GM12878 (cell line): Measurements from ENCODE around the gene ASXL2. TPM values are rescaled to one million over a fixed set of nuclear protein-coding genes. Genes with fewer than 3 reads are reported as not detected.

Source experiments
- ATAC-seq: fragments of 200-7000 bp; cut with Tn5 transposase; 3 replicates; pipeline ENCODE4 v1.9.1; 2020; ENCODE audit warnings: mild to moderate bottlenecking, moderate library complexity
- BruUV-seq: library from RNA; stranded (reverse); fragments of 400-500 nt; replicated peaks from 2 replicates; lab custom pipeline; 2021; lab: Mats Ljungman, UMichigan
- CTCF ChIA-PET: fragments of 300-600 bp; sonication (Branson Sonifier 250); formaldehyde crosslinking; extraction: SDS; loops from one replicate; lab custom pipeline; 2021; ENCODE audit warnings: inconsistent platforms; lab: Yijun Ruan, JAX
- POLR2A ChIA-PET: fragments of 350-600 bp; formaldehyde crosslinking; extraction: SDS; loops from one replicate; lab custom pipeline; 2021; ENCODE audit warnings: inconsistent platforms; lab: Charles Lee
- RAD21 ChIA-PET: fragments of 300-600 bp; sonication (Branson Sonifier 250); formaldehyde crosslinking; loops from one replicate; lab custom pipeline; 2023; ENCODE audit warnings: antibody characterized with exemption; ENCODE audit not compliant: unreplicated experiment; lab: Charles Lee
- SMC1A ChIA-PET: fragments of 300-600 bp; sonication (Branson Sonifier 250); formaldehyde crosslinking; loops from one replicate; lab custom pipeline; 2023; ENCODE audit not compliant: unreplicated experiment, uncharacterized antibody; lab: Charles Lee
- DNase-seq: peaks from one replicate; pipeline ENCODE4 v3.0.0-alpha.2; 2011; ENCODE audit warnings: low read depth, low spot score
- FAIRE-seq: peaks from 3 replicates; lab custom pipeline; 2011; peaks lifted over from hg19 to GRCh38; lab: Jason Lieb, UNC
- H2AFZ ChIP-seq: 2 replicates; pipeline ENCODE4 v1.6.0; 2011; ENCODE audit warnings: low read depth, low read length, control low read depth; ENCODE audit not compliant: control insufficient read depth
- H3K27ac ChIP-seq: 2 replicates; pipeline ENCODE4 v1.5.1; 2011; ENCODE audit warnings: control low read depth; ENCODE audit not compliant: control insufficient read depth, insufficient read depth
- H3K27me3 ChIP-seq, 2 experiments: replicated peaks in 1 of 2; 2 replicates each; pipeline versions ENCODE4 v1.6.0 to v1.6.1; 2011; ENCODE audit warnings: low read length in 1 of 2; ENCODE audit not compliant: control insufficient read depth in 2 of 2, insufficient read depth in 2 of 2
- H3K36me3 ChIP-seq, 2 experiments: 2 replicates each; pipeline ENCODE4 v1.5.1; 2011; ENCODE audit warnings: low read length in 1 of 2; ENCODE audit not compliant: control insufficient read depth in 2 of 2, insufficient read depth in 2 of 2
- H3K4me1 ChIP-seq: 2 replicates; pipeline ENCODE4 v1.6.1; 2011; ENCODE audit warnings: mild to moderate bottlenecking, low read length, moderate library complexity, mixed read lengths; ENCODE audit not compliant: control insufficient read depth, insufficient read depth
- H3K4me2 ChIP-seq: 2 replicates; pipeline ENCODE4 v1.6.0; 2011; ENCODE audit warnings: control low read depth; ENCODE audit not compliant: control insufficient read depth, insufficient read depth
- H3K4me3 ChIP-seq: fragments of 200-600 bp; sonication (generic); 2 replicates; pipeline ENCODE4 v1.5.1; 2016
- H3K79me2 ChIP-seq: 2 replicates; pipeline ENCODE4 v1.6.0; 2011; ENCODE audit warnings: low read length; ENCODE audit not compliant: control insufficient read depth, insufficient read depth
- H3K9ac ChIP-seq: 2 replicates; pipeline ENCODE4 v1.8.0; 2011; ENCODE audit warnings: low read length, control low read depth, mixed read lengths; ENCODE audit not compliant: control insufficient read depth, insufficient read depth
- H3K9me3 ChIP-seq: replicated peaks from 3 replicates; pipeline ENCODE4 v1.5.1; 2011; ENCODE audit warnings: mild to moderate bottlenecking, low read length; ENCODE audit not compliant: control insufficient read depth, insufficient read depth
- H4K20me1 ChIP-seq: 2 replicates; pipeline ENCODE4 v1.6.0; 2011; ENCODE audit not compliant: control insufficient read depth, insufficient read depth
- BRCA1 ChIP-seq: IDR thresholded peaks from 2 replicates; pipeline ENCODE4 v1.6.1; 2011; ENCODE audit warnings: low read depth, low read length, improper control_type of control experiment
- CEBPB ChIP-seq, 2 experiments: fragments of 150-350 bp in 1 of 2; IDR thresholded peaks; 2 replicates each; pipeline ENCODE4 v1.6.1; 2012 to 2014; ENCODE audit warnings: low read depth in 2 of 2, low read length in 2 of 2, borderline replicate concordance in 1 of 2, inconsistent platforms in 1 of 2
- EGR1 ChIP-seq, 2 experiments: IDR thresholded peaks; 1 replicate in 1 of 2; 2 replicates in 1 of 2; pipeline ENCODE4 v1.6.1; 2011 to 2012; ENCODE audit warnings: low read depth in 2 of 2, low read length in 2 of 2, borderline replicate concordance in 1 of 2, mild to moderate bottlenecking in 1 of 2, moderate library complexity in 1 of 2
- EP300 ChIP-seq, 2 experiments: fragments of 150-350 bp in 1 of 2; IDR thresholded peaks; 2 replicates each; pipeline ENCODE4 v1.6.1; 2011 to 2012; ENCODE audit warnings: low read depth in 2 of 2, low read length in 2 of 2, borderline replicate concordance in 1 of 2, improper control_type of control experiment in 1 of 2, inconsistent platforms in 1 of 2; ENCODE audit not compliant: control insufficient read depth in 1 of 2
- FOXK2 ChIP-seq: fragments of 450-650 bp; IDR thresholded peaks from 2 replicates; pipeline ENCODE4 v1.6.1; 2017; ENCODE audit warnings: mild to moderate bottlenecking, moderate library complexity
- FOXM1 ChIP-seq: IDR thresholded peaks from 2 replicates; pipeline ENCODE4 v1.6.1; 2012; ENCODE audit warnings: low read depth, mild to moderate bottlenecking, inconsistent platforms, low read length, moderate library complexity
- HDAC2 ChIP-seq: fragments of 200-600 bp; sonication (generic); IDR thresholded peaks from 2 replicates; pipeline ENCODE4 v1.6.1; 2017
- LARP7 ChIP-seq: fragments of 450-650 bp; IDR thresholded peaks from 2 replicates; pipeline ENCODE4 v1.6.1; 2017; ENCODE audit warnings: mild to moderate bottlenecking
- POLR2AphosphoS2 ChIP-seq: IDR thresholded peaks from 2 replicates; pipeline ENCODE4 v1.6.1; 2011; ENCODE audit warnings: low read depth, mild to moderate bottlenecking, low read length, improper control_type of control experiment, moderate library complexity
- SMAD1 ChIP-seq: fragments of 450-650 bp; IDR thresholded peaks from 2 replicates; pipeline ENCODE4 v1.6.1; 2018; ENCODE audit warnings: mild to moderate bottlenecking, low read depth; ENCODE audit not compliant: partially characterized antibody
- SREBF2 ChIP-seq: IDR thresholded peaks from 2 replicates; pipeline ENCODE4 v1.6.1; 2012; ENCODE audit warnings: mild to moderate bottlenecking, low read length
- ZNF24 ChIP-seq: fragments of 450-650 bp; IDR thresholded peaks from 2 replicates; pipeline ENCODE4 v1.6.1; 2017; ENCODE audit warnings: antibody characterized with exemption, mild to moderate bottlenecking
- ZNF274 ChIP-seq: IDR thresholded peaks from one replicate; pipeline ENCODE4 v1.8.0; 2011; ENCODE audit not compliant: insufficient read length, insufficient read depth
- ZNF622 ChIP-seq: fragments of 450-650 bp; IDR thresholded peaks from 2 replicates; pipeline ENCODE4 v1.6.1; 2017; ENCODE audit warnings: mild to moderate bottlenecking, inconsistent platforms
- WGBS: methylation state at CpG from one replicate; pipeline ENCODE4 v1.1.6; 2016; ENCODE audit warnings: low lambda C conversion rate; ENCODE audit not compliant: insufficient replicate concordance, insufficient coverage; ENCODE audit errors: missing lambda C conversion rate; 5-methylcytosine and 5-hydroxymethylcytosine counted together
- in situ Hi-C: fragments of 300-500 bp; cut with MboI; formaldehyde crosslinking; loops from 9 replicates; pipeline ENCODE4 v1.14.3; 2018; ENCODE audit warnings: mixed read lengths
- intact Hi-C: fragments of 100-400 bp; cut with micrococcal nuclease; formaldehyde crosslinking; loops from one replicate; pipeline ENCODE4 v1.14.2; 2022; ENCODE audit not compliant: unreplicated experiment
- polyA plus RNA-seq, 11 experiments: library from polyadenylated mRNA; depleted of rRNA in 4 of 11; unstranded in 6 of 11; stranded (reverse) in 5 of 11; fragments of >200 nt; fragmentation: Nextera tagmentation in 4 of 11; fragmentation: Illumina TruSeq in 1 of 11; extraction: Ambion mirVana in 4 of 11; extraction: Trizol in 1 of 11; gene quantifications; 1 replicate in 1 of 11; 2 replicates in 10 of 11; pipeline versions ENCODE4 v1.2.1 to v1.2.3, GENCODE V29; 2011 to 2016; ENCODE audit warnings: inconsistent platforms in 2 of 11, missing spikeins in 2 of 11, low read depth in 1 of 11
- total RNA-seq, 4 experiments: library from RNA; depleted of rRNA in 3 of 4; stranded (reverse); fragments of >200 nt in 3 of 4; fragmentation: Illumina TruSeq in 1 of 4; extraction: Trizol in 1 of 4; gene quantifications; 2 replicates each; pipeline versions ENCODE4 v1.2.1 to v1.2.3, GENCODE V29; 2013 to 2021
- TF ChIP-seq, protein P1 (sequence below): fragments of 450-650 bp; IDR thresholded peaks from 2 replicates; pipeline ENCODE4 v1.6.1; 2017; ENCODE audit warnings: low read depth, mild to moderate bottlenecking, moderate library complexity
- TF ChIP-seq, protein P2 (sequence below): IDR thresholded peaks from 2 replicates; pipeline ENCODE4 v1.6.1; 2012; ENCODE audit warnings: low read length, inconsistent platforms

ASXL2 gene
- total and polyA plus RNA-seq, 10 of the 15 experiments (the other 5 are each of a cell fraction or from before 2014, with no cell fraction given): 1.3 to 17.7 (median 5.5) TPM

DNA sequence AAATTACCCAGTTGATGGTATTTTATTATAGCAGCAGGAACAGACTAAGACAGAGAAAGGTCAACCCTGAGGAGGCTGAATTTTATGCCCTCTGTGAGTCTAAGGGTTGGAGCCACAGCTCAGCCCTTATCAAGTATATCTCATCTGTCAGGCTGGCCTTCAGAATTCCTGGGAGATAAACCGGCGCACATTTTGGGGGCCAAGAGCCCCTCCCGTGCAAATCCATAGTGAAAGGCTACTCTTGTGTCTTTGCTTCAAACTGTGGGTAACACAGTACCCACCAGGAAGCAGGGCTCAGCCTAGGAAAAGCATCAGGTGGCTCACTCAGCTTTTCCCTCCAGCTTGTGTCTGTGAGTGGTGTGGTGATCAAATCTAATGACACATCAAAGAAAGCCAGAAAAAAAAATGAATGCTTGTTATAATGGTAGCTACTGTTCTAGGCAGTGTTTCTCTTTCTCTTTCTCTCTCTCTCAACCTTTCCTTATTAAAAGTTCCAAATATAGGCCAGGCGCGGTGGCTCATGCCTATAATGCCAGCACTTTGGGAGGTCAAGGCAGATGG, 25.0 kb upstream of the ASXL2 start (continued):
- TF ChIP-seq CEBPB (IDR thresholded peaks at IDR 0.05; ENCODE audit: borderline replicate concordance in 1 of 2, low read depth in 2 of 2, low read length in 2 of 2) (no peak), ZNF622 (no peak), LARP7 (no peak), FOXK2 (no peak), POLR2AphosphoS2 (no peak), EP300 (IDR thresholded peaks at IDR 0.05; ENCODE audit: borderline replicate concordance in 1 of 2, control insufficient read depth in 1 of 2, low read depth in 2 of 2, low read length in 2 of 2) (no peak), EGR1 (IDR thresholded peaks at IDR 0.05; ENCODE audit: borderline replicate concordance in 1 of 2, low read depth in 2 of 2, low read length in 2 of 2) (no peak)

DNA sequence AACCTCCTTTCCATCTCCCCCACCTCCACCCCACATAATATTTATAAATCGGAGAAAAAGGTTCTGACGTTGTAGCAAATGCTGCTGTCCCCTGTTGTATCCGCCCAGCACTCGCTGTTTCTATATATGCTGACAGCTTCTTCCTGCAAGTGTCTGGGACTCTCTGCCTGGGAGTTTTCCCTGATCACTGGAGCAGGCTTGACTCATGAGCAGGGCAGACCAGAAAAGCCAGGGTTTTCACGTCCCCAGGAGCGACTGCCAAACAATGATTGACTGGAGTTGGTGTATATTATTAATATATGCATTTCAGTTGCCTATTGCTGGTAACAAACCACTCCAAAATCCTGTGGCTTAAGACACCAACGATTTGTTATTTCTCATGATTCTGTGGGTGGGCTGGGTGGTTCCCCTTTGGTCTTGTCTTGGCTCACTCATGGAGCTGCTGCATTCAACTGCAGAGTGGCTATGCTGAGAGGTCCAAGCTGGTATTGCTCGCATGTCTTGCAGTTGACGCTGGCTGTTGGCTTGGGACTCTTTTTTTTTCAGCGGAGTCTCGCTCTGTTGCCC, 21.2 kb upstream of the ASXL2 start:
- in situ Hi-C loops: no loop called here
- Histone ChIP-seq H3K4me1 (no peaks in the 10 kb centered on the region), H3K27ac (no peak overlapping the region), H3K4me3 (no peak overlapping the region), H3K79me2 (no peaks in the 10 kb centered on the region), H4K20me1 (no peaks in the 10 kb centered on the region), H3K4me2 (no peak overlapping the region), H2AFZ (no peak overlapping the region), H3K9ac (no peak overlapping the region), H3K27me3 (no peaks in the 10 kb centered on the region; a peak in 2 of 4 replicates), H3K9me3 (no peaks in the 10 kb centered on the region)
- FAIRE-seq (no peak), DNase-seq (no peak), ATAC-seq (no peak)
- ChIA-PET POLR2A (no interaction called here), SMC1A (no interaction called here), RAD21 (no interaction called here)
- BruUV-seq: no TSS peak
- intact Hi-C loops: no loop called here
- 55% methylated on average over 11 of the region's 11 CpGs for WGBS
- TF ChIP-seq ZNF622: no peak
- TF ChIP-seq, protein P1, sequence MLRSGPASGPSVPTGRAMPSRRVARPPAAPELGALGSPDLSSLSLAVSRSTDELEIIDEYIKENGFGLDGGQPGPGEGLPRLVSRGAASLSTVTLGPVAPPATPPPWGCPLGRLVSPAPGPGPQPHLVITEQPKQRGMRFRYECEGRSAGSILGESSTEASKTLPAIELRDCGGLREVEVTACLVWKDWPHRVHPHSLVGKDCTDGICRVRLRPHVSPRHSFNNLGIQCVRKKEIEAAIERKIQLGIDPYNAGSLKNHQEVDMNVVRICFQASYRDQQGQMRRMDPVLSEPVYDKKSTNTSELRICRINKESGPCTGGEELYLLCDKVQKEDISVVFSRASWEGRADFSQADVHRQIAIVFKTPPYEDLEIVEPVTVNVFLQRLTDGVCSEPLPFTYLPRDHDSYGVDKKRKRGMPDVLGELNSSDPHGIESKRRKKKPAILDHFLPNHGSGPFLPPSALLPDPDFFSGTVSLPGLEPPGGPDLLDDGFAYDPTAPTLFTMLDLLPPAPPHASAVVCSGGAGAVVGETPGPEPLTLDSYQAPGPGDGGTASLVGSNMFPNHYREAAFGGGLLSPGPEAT: no peak
- no peak for TF ChIP-seq HDAC2
- TF ChIP-seq ZNF24: no peak
- TF ChIP-seq BRCA1: no peak
- no peak for TF ChIP-seq ZNF274
- TF ChIP-seq, protein P2, sequence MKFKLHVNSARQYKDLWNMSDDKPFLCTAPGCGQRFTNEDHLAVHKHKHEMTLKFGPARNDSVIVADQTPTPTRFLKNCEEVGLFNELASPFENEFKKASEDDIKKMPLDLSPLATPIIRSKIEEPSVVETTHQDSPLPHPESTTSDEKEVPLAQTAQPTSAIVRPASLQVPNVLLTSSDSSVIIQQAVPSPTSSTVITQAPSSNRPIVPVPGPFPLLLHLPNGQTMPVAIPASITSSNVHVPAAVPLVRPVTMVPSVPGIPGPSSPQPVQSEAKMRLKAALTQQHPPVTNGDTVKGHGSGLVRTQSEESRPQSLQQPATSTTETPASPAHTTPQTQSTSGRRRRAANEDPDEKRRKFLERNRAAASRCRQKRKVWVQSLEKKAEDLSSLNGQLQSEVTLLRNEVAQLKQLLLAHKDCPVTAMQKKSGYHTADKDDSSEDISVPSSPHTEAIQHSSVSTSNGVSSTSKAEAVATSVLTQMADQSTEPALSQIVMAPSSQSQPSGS: no peak
- TF ChIP-seq SREBF2: no peak
- TF ChIP-seq FOXM1: no peak
- TF ChIP-seq FOXK2: no peak
- TF ChIP-seq SMAD1: no peak
- TF ChIP-seq, all 136 proteins: peak for 0
- CTCF ChIA-PET: no interaction called here
- no peaks in the 10 kb centered on the region for H3K36me3 ChIP-seq
